ENCODE data around the gene DCC.
"Not testable (repeated sequence)": the region's sequence is repeated elsewhere in the genome, so short reads cannot be mapped to it uniquely, and the experiment has no call there.

The DCC gene

DNA sequence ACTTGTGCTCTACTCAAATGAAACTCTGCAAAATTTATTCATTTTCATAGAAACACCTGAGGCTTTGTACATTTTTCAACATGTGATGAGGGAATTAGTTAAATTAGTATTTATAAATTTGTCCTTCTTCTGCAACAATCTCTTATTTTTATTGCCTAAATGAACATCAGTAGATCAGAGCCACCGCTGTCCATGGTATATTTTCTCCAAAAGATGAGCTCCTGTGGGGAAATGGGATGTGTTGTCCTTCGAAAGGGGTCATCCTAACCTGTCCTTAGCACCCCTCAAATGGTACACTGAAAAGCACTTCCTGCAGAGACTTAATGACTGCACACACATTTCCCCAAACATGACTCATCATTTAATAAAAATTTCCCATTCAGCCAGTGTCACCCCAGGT is 1169.9 kb downstream of the DCC start:
- no peaks in the 10 kb centered on the region for H3F3A ChIP-seq (ENCODE audit: insufficient read depth, low read length)
- H4K20me1 ChIP-seq (ENCODE audit: insufficient read depth, low read length), result no peaks in the 10 kb centered on the region
- H3K27ac ChIP-seq (ENCODE audit: low read length), result no peak overlapping the region
- H3K9me3 ChIP-seq (replicated peaks; ENCODE audit: insufficient read depth, low read length), result no peaks in the 10 kb centered on the region
- no peaks in the 10 kb centered on the region for H3K4me1 ChIP-seq (ENCODE audit: low read length)
- no peak for DNase-seq
- H3K36me3 ChIP-seq (replicated peaks; ENCODE audit: insufficient read depth, low read length), result no peaks in the 10 kb centered on the region
- no peak overlapping the region for H3K4me3 ChIP-seq (ENCODE audit: low read length)
- H3K9ac ChIP-seq (ENCODE audit: low read length), result no peak overlapping the region
- no peaks in the 10 kb centered on the region for H3K79me2 ChIP-seq (ENCODE audit: low read length)
- TF ChIP-seq EZH2 (optimal IDR thresholded peaks at IDR 0.05; ENCODE audit: low read depth, low read length) (no peak), EZH2phosphoT487 (IDR thresholded peaks at IDR 0.05; ENCODE audit: low read length) (no peak)
- TF ChIP-seq, protein P1, sequence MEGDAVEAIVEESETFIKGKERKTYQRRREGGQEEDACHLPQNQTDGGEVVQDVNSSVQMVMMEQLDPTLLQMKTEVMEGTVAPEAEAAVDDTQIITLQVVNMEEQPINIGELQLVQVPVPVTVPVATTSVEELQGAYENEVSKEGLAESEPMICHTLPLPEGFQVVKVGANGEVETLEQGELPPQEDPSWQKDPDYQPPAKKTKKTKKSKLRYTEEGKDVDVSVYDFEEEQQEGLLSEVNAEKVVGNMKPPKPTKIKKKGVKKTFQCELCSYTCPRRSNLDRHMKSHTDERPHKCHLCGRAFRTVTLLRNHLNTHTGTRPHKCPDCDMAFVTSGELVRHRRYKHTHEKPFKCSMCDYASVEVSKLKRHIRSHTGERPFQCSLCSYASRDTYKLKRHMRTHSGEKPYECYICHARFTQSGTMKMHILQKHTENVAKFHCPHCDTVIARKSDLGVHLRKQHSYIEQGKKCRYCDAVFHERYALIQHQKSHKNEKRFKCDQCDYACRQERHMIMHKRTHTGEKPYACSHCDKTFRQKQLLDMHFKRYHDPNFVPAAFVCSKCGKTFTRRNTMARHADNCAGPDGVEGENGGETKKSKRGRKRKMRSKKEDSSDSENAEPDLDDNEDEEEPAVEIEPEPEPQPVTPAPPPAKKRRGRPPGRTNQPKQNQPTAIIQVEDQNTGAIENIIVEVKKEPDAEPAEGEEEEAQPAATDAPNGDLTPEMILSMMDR (IDR thresholded peaks at IDR 0.05; ENCODE audit: low read length), result no peak
- no peak overlapping the region for H3K4me2 ChIP-seq (ENCODE audit: low read depth, low read length)
- H3K27me3 ChIP-seq (replicated peaks; ENCODE audit: insufficient read depth, low read length), result no peaks in the 10 kb centered on the region
- no peaks in the 10 kb centered on the region for H3K9me2 ChIP-seq (replicated peaks; ENCODE audit: insufficient read depth, low read length)
- H2AFZ ChIP-seq (ENCODE audit: low read length), result no peak overlapping the region

DNA sequence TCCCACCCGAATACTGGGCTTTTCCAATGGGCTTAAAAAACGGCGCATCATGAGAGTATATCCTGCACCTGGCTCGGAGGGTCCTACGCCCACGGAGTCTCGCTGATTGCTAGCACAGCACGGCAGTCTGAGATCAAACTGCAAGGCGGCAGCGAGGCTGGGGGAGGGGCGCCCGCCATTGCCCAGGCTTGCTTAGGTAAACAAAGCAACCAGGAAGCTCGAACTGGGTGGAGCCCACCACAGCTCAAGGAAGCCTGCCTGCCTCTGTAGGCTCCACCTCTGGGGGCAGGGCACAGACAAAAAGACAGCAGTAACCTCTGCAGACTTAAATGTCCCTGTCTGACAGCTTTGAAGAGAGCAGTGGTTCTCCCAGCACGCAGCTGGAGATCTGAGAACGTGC is 1171.7 kb downstream of the DCC start:
- not testable (repeated sequence) for H3K9ac ChIP-seq (ENCODE audit: low read length); H3K36me3 ChIP-seq (replicated peaks; ENCODE audit: insufficient read depth, low read length); H2AFZ ChIP-seq (ENCODE audit: low read length); H3K27me3 ChIP-seq (replicated peaks; ENCODE audit: insufficient read depth, low read length); H3K9me2 ChIP-seq (replicated peaks; ENCODE audit: insufficient read depth, low read length); H3K27ac ChIP-seq (ENCODE audit: low read length); H3K4me2 ChIP-seq (ENCODE audit: low read depth, low read length); H3F3A ChIP-seq (ENCODE audit: insufficient read depth, low read length); H3K9me3 ChIP-seq (replicated peaks; ENCODE audit: insufficient read depth, low read length); H3K4me1 ChIP-seq (ENCODE audit: low read length); DNase-seq; H3K79me2 ChIP-seq (ENCODE audit: low read length); H4K20me1 ChIP-seq (ENCODE audit: insufficient read depth, low read length); H3K4me3 ChIP-seq (ENCODE audit: low read length)

DNA sequence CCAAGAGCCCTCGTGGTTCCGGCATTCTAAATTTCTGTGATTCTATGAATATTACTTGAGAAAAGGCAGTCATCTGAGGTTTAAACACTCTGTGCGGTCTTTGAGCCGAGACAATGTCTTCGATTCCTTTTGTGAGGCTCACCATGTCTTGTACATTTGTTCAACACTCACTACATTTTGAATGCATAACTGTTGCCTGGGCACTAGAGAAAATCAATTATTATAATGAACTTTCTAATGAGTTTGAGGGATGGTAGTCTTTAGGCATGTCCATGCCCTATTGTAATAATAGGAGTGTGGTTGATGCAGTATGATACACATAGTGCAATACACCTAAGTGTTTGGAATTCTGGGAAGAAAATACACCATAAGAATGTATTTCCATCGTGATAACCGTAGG is 1181.1 kb downstream of the DCC start:
- Histone ChIP-seq H3K27ac (ENCODE audit: low read length) (no peak overlapping the region), H4K20me1 (ENCODE audit: insufficient read depth, low read length) (no peaks in the 10 kb centered on the region), H3K4me3 (ENCODE audit: low read length) (no peak overlapping the region), H3F3A (ENCODE audit: insufficient read depth, low read length) (no peaks in the 10 kb centered on the region), H3K36me3 (replicated peaks; ENCODE audit: insufficient read depth, low read length) (no peaks in the 10 kb centered on the region), H3K9me3 (replicated peaks; ENCODE audit: insufficient read depth, low read length) (no peaks in the 10 kb centered on the region), H3K9me2 (replicated peaks; ENCODE audit: insufficient read depth, low read length) (no peaks in the 10 kb centered on the region), H3K79me2 (ENCODE audit: low read length) (no peaks in the 10 kb centered on the region), H3K4me1 (ENCODE audit: low read length) (no peaks in the 10 kb centered on the region), H3K9ac (ENCODE audit: low read length) (no peak overlapping the region), H3K27me3 (replicated peaks; ENCODE audit: insufficient read depth, low read length) (no peaks in the 10 kb centered on the region), H3K4me2 (ENCODE audit: low read depth, low read length) (no peak overlapping the region), H2AFZ (ENCODE audit: low read length) (no peak overlapping the region)
- TF ChIP-seq, protein P1 (IDR thresholded peaks at IDR 0.05; ENCODE audit: low read length), result no peak
- TF ChIP-seq EZH2phosphoT487 (IDR thresholded peaks at IDR 0.05; ENCODE audit: low read length), result no peak
- TF ChIP-seq EZH2 (optimal IDR thresholded peaks at IDR 0.05; ENCODE audit: low read depth, low read length), result no peak
- no peak for DNase-seq

DNA sequence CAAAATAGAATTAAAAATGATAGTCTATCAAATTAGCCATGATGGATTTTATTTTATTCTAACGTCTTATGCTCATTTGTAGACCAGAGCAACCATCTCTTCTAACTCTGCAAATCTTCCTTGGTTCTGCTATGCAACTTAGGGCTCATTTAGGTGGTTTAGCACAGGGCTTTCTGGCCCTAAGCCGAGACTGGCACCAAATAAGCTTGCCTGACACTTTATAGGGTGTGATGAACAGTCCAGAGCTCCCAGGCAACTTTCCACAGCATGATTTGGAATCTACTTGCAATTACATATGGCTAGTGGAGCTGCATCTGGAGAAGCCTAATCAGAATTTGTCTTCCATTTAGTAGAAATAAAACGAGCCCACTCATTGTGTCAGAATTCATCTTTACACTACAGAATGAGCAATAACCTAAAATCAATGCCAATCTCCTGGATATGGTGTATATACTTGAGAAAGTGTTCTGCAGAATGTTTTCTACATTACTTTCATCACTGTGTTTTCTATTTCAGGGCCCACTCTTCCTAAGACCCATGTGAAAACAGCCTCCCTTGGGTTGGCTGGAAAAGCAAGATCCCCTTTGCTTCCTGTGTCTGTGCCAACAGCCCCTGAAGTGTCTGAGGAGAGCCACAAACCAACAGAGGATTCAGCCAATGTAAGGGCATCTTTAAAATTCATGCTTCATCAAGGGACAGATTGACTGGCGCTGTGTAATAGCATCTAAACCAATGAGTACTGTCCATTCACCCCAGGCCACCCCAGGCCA is 1186.3 kb downstream of the DCC start:
- Histone ChIP-seq H3K36me3 (replicated peaks; ENCODE audit: insufficient read depth, low read length) (no peaks in the 10 kb centered on the region), H4K20me1 (ENCODE audit: insufficient read depth, low read length) (no peaks in the 10 kb centered on the region), H3K4me1 (ENCODE audit: low read length) (no peaks in the 10 kb centered on the region), H3K27ac (ENCODE audit: low read length) (no peak overlapping the region), H3K79me2 (ENCODE audit: low read length) (no peaks in the 10 kb centered on the region), H3K4me3 (ENCODE audit: low read length) (no peak overlapping the region), H2AFZ (ENCODE audit: low read length) (no peak overlapping the region), H3K27me3 (replicated peaks; ENCODE audit: insufficient read depth, low read length) (no peaks in the 10 kb centered on the region), H3F3A (ENCODE audit: insufficient read depth, low read length) (no peaks in the 10 kb centered on the region), H3K9me3 (replicated peaks; ENCODE audit: insufficient read depth, low read length) (no peaks in the 10 kb centered on the region), H3K9ac (ENCODE audit: low read length) (no peak overlapping the region), H3K9me2 (replicated peaks; ENCODE audit: insufficient read depth, low read length) (no peaks in the 10 kb centered on the region), H3K4me2 (ENCODE audit: low read depth, low read length) (no peak overlapping the region)
- no peak for DNase-seq
- TF ChIP-seq, protein P1 (IDR thresholded peaks at IDR 0.05; ENCODE audit: low read length), result no peak
- TF ChIP-seq EZH2phosphoT487 (IDR thresholded peaks at IDR 0.05; ENCODE audit: low read length) (no peak), EZH2 (optimal IDR thresholded peaks at IDR 0.05; ENCODE audit: low read depth, low read length) (no peak)

Measured in MM.1S (cell line).